Ishikawa (cell line): ENCODE results near the gene OGFOD2.

Experiments used
- USF1 ChIP-seq: IDR thresholded peaks from 2 replicates; pipeline ENCODE4 v1.6.1; 2012
- YY1 ChIP-seq: IDR thresholded peaks from 2 replicates; pipeline ENCODE4 v1.6.1; 2012; ENCODE audit warnings: low read depth

- TF ChIP-seq YY1 = no peak
- TF ChIP-seq USF1 = no peak
These were observed 25.6 kb upstream of the OGFOD2 start for GRCh38 chr12:122949405-122949804.
